Umbilical cord (tissue), 2 donors: ENCODE measurements around the gene APOBEC3B. TPM values are rescaled to one million over a fixed set of nuclear protein-coding genes. Genes with fewer than 3 reads are reported as not detected.
A peak's percentile ranks its signal among the peaks of the same experiment; 100 is the strongest.
"Not testable (repeated sequence)": the region's sequence is repeated elsewhere in the genome, so short reads cannot be mapped to it uniquely, and the experiment has no call there.

ENCODE experiments used
- DNase-seq: peaks from one replicate; pipeline ENCODE4 v3.0.0-alpha.2; 2015; ENCODE audit warnings: low spot score
- total RNA-seq: library from RNA; depleted of rRNA; stranded (reverse); fragments of >200 nt; gene quantifications from one replicate; pipeline ENCODE4 v1.2.3, GENCODE V29; 2014; ENCODE audit warnings: low replicate concordance; ENCODE audit not compliant: insufficient read depth

APOBEC3B gene
- total RNA-seq, 1 donor from 2014 or later = not detected

GRCh38 chr22:39030705-39031104 lies 48.6 kb downstream of the APOBEC3B start:
- DNase-seq = no peak

- DNase-seq = not testable (repeated sequence)
These were observed 49.5 kb downstream of the APOBEC3B start for GRCh38 chr22:39031434-39032295.

- not testable (repeated sequence) for DNase-seq
These were observed 54.9 kb downstream of the APOBEC3B start for GRCh38 chr22:39037071-39037470.

GRCh38 chr22:39039306-39040126 lies 57.4 kb downstream of the APOBEC3B start:
- DNase-seq = no peak

- DNase-seq = not testable (repeated sequence)
These were observed 58.0 kb downstream of the APOBEC3B start for GRCh38 chr22:39040155-39040537.

GRCh38 chr22:39040538-39041296 lies 58.6 kb downstream of the APOBEC3B start, which contains the start of gene APOBEC3F:
TSS of gene APOBEC3F (plus strand) at chr22:39040864. CDS start at chr22:39040961, 97 bp downstream.
- DNase-seq = peak; percentile 55

GRCh38 chr22:39041908-39042307 lies 59.8 kb downstream of the APOBEC3B start:
- DNase-seq = no peak

Other genes starting within 250 kb of the APOBEC3B start
- 127 TPM for gene SUN2, start 226.3 kb upstream of the APOBEC3B start, total RNA-seq
- 9.9 TPM for gene DNAL4, start 188.2 kb upstream of the APOBEC3B start, total RNA-seq
- 3.9 TPM for gene NPTXR, start 138.3 kb upstream of the APOBEC3B start, total RNA-seq
- gene CBX6, start 110.1 kb upstream of the APOBEC3B start, total RNA-seq = 51.8 TPM
- gene APOBEC3A, start 24.7 kb upstream of the APOBEC3B start, total RNA-seq = 16.6 TPM
- 4.6 TPM for gene APOBEC3C, start 31.9 kb downstream of the APOBEC3B start, total RNA-seq
- gene APOBEC3D, start 38.8 kb downstream of the APOBEC3B start, total RNA-seq = 2.4 TPM
- gene APOBEC3F, start 58.5 kb downstream of the APOBEC3B start, total RNA-seq = 1.7 TPM
- gene APOBEC3G, start 94.9 kb downstream of the APOBEC3B start, total RNA-seq = 7.9 TPM
- gene APOBEC3H, start 114.9 kb downstream of the APOBEC3B start, total RNA-seq = not detected
- gene CBX7, start 170.3 kb downstream of the APOBEC3B start, total RNA-seq = 10.4 TPM